ENCODE results near the gene TMEM271. TPM values are rescaled to one million over a fixed set of nuclear protein-coding genes. Genes with fewer than 3 reads are reported as not detected.

TMEM271 gene
- total and polyA plus RNA-seq, 10 donors, result not detected

- DNase-seq, result peak; percentile 46
- Histone ChIP-seq H3K4me3 (no peak overlapping the region), H3K27ac (no peak overlapping the region), H3K4me1 (no peaks in the 10 kb centered on the region), H3K9me3 (no peaks in the 10 kb centered on the region), H3K27me3 (replicated peaks in 1 of 7) (peaks cover 0 to 44% (median 0%) of the 10 kb centered on the region in 7 donors), H3K36me3 (no peaks in the 10 kb centered on the region)
- TF ChIP-seq POLR2AphosphoS5 (IDR thresholded peaks at IDR 0.05), result no peak
- TF ChIP-seq CTCF (IDR thresholded peaks at IDR 0.05 in 8 of 11, conservative IDR thresholded peaks at IDR 0.05 in 3 of 11), result no peak
- TF ChIP-seq POLR2A (IDR thresholded peaks at IDR 0.05), result no peak
- intact Hi-C loops (cut with DNase I; ENCODE audit: low total_unique reads), result no loop called here
- 46 to 59% (median 49%) methylated on average over 21 to 29 of the region's 29 CpGs for WGBS, 5 donors
Measured at GRCh38 chr4:623914-624566, 47.9 kb upstream of the TMEM271 start.

- 78 to 83% (median 81%) methylated on average over 24 of the region's 24 CpGs for WGBS, 5 donors
- H3K27ac ChIP-seq, result no peak overlapping the region
- peak; percentile 60 for DNase-seq
Measured at GRCh38 chr4:622996-623913, 47.2 kb upstream of the TMEM271 start.

GRCh38 chr4:622071-622995 lies 46.2 kb upstream of the TMEM271 start:
- peaks cover 0 to 48% (median 0%) of the 10 kb centered on the region in 7 donors for H3K27me3 ChIP-seq (replicated peaks in 1 of 7)
- WGBS, 5 donors, result 84 to 94% (median 90%) methylated on average over 20 to 22 of the region's 22 CpGs
- no peaks in the 10 kb centered on the region for H3K9me3 ChIP-seq
- H3K4me1 ChIP-seq, result no peaks in the 10 kb centered on the region
- H3K36me3 ChIP-seq, result no peaks in the 10 kb centered on the region
- intact Hi-C loops (cut with DNase I; ENCODE audit: low total_unique reads), result no loop called here
- TF ChIP-seq POLR2AphosphoS5 (IDR thresholded peaks at IDR 0.05), result no peak
- no peak for TF ChIP-seq POLR2A (IDR thresholded peaks at IDR 0.05)
- TF ChIP-seq CTCF (IDR thresholded peaks at IDR 0.05 in 8 of 11, conservative IDR thresholded peaks at IDR 0.05 in 3 of 11), result no peak
- H3K4me3 ChIP-seq, result no peak overlapping the region
- peak; percentile 47 for DNase-seq
- H3K27ac ChIP-seq, result no peak overlapping the region

More at GRCh38 chr4:622996-623913, 47.2 kb upstream of the TMEM271 start:
- Histone ChIP-seq H3K4me3 (no peak overlapping the region), H3K36me3 (no peaks in the 10 kb centered on the region), H3K9me3 (no peaks in the 10 kb centered on the region), H3K4me1 (no peaks in the 10 kb centered on the region), H3K27me3 (replicated peaks in 1 of 7) (peaks cover 0 to 45% (median 0%) of the 10 kb centered on the region in 7 donors)
- intact Hi-C loops (cut with DNase I; ENCODE audit: low total_unique reads), result no loop called here
- TF ChIP-seq POLR2AphosphoS5 (IDR thresholded peaks at IDR 0.05), result no peak
- TF ChIP-seq CTCF (IDR thresholded peaks at IDR 0.05 in 8 of 11, conservative IDR thresholded peaks at IDR 0.05 in 3 of 11), result no peak
- no peak for TF ChIP-seq POLR2A (IDR thresholded peaks at IDR 0.05)
